GM21526 (cell line): ENCODE measurements around the gene KIAA1671.

Source experiments
- ATAC-seq: cut with Tn5 transposase; IDR thresholded peaks from one replicate; pipeline ENCODE4 v1.9.1; 2021; ENCODE audit warnings: moderate library complexity; ENCODE audit not compliant: unreplicated experiment, low FRiP score

KIAA1671 gene

DNA sequence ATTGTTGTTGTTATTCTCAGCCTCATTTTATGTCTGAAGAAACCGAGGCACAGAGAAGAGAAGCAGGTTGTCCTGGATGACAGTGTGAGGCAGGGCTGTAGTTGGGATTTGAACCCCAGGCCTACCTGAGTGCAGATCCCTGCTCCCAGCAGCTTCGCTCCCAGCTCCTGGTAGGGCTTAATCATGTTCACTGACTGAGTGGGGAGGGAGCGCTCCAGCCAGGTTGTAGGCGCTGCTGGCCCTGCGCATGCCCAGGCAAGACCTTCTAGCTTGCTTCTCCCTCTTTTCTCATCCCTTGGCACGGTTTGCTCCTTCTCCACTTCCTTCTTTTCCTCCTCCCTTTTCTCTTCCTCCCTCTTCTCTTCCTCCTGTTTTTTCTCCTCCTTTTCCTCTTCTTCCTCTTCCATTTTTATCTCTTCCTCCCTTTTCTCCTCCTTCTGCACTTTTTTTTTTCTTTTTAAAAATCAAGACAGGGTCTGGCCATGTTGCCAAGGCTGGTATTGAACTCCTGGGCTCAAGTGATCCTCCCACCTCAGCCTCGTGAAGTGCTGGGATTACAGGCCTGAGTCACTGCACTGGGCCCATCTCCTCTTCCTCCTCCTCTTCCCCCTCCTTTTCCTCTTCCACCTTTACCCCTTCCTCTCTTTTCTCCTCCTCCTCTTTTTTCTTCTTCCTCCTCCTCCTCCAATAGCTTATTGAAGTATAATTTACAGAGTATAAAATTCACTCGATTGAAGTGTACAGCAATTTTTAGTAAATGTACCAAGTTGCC, 109.3 kb downstream of the KIAA1671 start:
- no peak for ATAC-seq

DNA sequence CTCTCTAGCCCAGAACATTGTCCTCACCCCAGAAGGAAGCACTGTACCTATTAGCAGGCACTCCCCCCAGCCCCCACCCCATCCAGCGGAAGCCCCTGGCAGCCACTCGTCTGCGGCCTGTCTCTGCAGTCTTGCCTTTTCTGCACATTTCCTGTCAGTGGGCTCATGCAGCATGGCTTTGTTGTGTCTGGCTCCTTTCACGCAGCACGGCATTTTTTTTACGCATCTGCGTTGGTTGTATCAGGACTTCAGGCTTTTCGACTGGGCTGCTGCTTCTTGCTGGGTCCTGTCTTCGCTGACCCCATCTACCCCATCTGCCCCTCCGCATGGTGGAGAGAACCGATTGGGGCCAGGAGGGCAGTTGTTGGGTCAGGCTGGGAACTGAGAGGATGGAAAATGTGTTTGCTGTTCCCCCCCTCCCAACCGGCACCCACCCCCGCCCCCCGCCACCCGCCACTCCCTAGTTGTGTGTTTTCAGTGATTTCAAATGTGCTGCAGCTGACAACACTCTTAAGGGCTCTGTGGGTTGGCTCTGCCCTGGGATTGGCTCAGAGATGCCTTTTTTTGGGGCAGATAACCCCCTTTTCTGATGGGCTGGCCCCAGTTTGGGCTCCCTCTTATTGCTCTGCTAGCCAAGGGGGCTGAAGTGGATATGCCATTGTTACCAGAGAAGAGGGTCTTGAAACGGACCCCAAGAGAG, 110.0 kb downstream of the KIAA1671 start:
- ATAC-seq, result no peak

DNA sequence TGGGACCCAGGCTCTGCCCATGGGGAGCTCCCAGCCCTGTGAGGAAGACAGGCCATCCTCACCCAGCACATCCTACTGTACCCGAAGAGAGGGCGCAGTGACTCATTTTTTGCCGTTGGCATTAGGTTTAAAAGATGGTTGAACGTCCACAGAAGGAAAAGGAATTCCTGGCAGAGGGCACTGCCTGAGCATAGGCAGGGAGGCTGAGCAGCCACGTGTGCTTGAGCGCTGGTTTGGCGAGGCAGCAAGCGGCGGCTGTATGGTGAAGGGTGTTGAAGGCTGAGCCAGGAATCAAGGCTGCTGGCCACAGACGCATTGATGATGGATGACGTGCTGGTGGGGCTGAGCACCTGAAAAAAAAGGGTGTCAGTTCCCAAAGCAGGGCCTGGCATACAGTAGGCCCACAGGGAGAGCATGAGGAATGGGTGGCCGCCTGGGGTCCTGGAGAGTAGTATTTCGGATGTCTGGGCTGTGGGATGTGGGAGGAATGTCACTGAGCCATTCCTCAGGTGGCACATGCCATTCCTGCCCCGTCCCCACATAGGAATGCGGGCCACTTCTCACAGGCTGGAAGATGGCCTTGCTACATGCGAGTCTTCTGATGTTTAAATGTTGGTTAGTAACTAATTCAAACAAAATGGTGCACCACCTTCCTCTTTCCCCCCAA, 112.5 kb downstream of the KIAA1671 start:
- no peak for ATAC-seq

DNA sequence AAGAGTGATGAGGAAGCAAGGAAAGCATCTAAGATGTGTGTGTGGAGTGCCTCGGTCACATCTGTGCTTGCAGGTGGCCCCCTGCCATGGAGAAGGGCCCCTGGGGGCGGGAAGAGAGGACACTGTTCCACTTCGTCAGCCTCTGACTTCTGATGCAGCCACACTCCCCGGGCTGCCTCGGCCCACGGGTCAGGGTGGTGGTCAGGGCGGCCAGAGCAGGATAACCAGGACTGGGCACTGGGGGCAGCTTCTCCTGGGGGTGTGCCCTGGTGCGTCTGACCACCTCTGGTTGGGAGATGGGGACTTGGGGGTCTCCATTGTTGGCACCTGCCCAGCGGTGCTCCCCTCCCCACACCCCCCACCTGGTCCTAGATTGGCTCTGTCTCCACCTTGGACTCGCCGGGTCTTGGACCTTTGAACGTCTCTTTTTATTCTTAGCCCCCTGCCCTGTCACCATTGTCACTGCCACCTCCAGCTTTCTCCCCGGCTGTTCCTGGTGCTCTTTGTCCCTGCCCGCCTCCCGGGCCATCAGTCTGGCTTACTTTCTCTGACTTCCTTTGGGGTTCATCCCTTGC, 114.4 kb downstream of the KIAA1671 start:
- no peak for ATAC-seq

DNA sequence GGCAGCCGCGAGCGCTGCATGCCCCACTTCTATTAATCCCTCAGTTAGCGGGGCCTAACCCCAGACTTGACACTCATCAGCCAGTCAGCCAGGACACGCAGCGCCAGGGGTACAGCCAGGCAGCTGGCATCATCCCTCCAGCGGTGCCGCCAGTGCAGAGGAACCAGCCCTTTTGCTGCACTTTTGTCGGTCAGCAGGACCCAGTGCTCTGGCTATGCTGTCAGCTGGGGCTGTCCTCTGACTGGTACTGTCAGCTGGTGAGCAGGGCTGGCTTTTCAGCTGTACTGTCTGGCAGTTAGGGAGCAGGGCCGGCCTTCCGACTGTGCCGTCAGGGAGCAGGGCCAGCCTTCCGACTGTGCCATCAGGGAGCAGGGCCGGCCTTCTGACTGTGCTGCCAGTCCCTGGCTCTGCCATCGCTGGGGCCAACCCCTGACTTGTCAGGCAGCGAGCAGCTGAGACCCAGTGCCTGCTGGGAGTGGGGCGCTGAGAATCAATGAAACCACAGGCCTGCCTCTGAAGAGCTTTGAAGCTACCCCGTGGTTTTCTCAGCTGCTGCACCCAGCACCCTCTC, 115.4 kb downstream of the KIAA1671 start:
- no peak for ATAC-seq

DNA sequence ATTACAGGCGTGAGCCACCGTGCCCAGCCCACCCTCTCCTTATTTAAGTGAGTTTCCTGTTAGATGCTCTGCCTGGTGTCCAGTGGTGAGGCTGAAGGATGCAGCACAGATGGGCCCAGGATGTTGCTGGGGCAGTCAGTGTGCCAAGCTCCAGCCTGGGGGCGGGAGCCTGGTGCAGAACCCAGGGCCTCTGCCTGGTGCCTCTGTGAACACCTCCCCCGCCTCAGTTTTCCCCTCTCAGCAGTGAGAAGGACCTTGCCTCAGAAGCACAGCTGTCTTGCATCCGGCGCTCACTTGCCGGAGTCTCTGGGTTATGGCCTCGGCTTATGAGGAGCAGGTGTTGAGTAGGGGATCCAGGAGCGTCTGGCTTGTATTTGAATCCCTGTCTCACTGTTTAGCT, 116.2 kb downstream of the KIAA1671 start:
- ATAC-seq, result no peak

DNA sequence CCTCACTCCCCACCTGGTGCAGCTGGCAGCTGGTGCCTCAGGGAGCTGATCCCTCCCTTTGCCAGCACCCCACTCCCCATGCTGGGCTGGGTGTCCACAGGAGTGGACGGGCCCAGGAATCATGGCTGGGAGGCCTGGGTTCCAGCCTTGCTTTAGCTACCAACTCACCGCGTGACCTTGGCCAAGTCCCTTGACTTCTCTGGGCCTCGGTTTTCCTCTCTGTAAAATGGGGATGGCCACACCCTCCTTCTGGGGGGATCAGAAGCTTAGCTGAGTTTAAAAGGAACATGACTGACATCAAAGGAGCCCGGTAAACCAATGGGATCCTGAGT, 116.9 kb downstream of the KIAA1671 start:
- no peak for ATAC-seq

DNA sequence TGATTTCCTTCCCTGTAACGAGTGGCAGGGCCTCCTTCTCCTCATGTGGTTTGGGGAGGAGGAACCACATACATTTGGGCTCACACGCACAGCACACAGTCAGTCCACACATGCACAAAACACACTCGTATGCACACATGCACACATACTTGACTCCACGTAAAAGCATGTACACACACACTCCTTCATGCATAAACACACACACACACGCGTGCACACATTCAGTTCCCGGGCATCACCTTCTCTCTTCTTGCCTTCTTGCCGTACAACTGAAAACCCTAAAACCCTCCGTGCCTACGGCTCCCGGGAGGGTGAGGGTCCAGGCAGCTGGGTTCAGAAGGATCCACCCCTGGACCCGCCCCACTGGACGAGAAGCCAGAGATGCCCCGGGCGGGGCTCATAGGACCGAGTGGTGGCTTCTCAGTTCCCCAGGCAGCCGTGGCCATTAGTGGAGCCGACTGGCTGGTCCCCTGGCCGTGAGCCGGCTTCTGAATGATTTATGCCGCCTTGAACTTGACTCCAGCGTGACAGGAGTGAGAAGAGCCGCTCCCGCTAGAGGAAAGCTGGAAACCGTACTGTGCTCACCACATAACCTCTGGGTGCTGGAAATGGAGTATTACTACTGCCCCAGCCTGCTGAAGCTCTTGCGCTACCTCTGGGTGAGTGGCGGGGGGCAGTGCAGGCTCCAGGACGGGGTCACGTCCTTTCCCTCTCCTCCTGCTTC, 117.4 kb downstream of the KIAA1671 start:
- ATAC-seq, result no peak

DNA sequence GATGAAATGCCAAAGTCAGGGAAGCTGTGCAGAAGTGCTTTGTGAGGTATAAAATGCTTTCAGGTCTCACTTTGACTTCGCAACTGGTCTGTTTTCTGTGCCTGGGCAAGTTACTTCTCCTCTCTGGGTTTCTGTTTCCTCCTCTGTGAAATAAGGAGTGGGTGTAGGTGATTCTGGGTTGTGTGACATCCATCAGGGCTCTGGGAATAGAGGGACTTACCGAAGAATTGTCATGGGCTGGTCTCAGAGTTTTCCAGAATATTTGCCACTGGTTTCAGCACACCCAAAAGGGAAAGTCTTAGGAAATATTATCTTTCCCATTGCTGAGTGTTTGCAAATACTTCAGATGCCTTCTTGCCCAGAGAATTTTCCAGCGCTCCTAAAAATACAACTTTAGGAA, 118.4 kb downstream of the KIAA1671 start:
- no peak for ATAC-seq

DNA sequence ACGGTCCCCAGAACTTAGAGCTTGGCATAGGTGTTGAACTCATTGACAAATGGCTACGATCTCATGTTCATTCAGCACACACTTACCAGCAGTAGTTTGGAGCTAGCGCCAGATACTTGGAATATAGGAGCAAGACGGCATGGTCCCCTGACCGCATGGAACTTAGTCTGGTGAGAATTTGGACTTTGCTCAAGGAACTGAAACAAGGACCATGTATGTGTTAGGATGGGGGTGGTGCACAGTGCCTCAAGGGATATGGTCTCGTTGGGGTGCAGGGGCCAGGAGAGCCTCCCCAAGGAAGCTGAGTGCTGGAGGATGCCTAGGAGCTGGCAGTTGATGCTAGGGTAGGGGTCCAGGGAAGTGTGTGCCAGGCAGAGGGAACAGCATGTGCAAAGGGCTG, 119.2 kb downstream of the KIAA1671 start:
- ATAC-seq, result no peak

DNA sequence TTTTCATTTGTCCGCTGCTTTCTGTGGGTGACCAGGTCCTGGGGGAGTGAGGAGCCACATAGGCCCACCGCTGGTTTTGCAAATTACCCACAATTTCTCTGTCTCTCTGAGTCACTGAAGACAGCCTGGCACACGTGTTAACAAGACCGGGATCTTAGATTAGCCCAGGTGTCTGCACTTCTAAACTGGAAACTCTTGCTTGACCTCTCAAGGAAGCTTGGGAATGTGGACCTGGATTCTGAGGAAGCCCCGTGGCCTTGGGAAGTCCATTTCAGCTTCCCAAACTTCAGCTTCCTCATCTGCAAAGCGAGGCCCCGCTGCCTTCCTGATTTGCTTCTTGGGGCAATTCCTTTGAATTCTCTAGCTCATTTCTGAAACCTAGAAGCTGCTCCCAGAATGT, 119.9 kb downstream of the KIAA1671 start:
- no peak for ATAC-seq

DNA sequence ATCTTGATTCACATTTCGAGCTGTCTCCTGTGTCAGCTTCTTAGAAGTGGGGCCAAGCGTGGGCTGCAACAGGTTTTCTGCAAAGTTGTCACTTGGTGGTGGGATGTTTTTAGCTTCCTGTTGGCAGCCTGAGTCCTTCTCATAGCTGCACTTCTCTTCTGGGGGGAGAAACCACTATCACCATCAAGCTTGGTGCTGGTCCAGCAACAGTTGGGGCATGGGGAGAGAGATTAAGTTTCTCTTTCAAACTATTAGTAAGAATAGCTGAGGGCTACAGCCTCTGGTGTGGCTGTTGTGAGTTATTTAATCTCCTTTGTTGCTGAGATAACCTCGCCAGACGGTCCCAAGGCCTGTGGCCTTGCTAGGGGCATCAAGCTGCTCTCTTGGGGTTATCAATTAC, 123.8 kb downstream of the KIAA1671 start:
- no peak for ATAC-seq

DNA sequence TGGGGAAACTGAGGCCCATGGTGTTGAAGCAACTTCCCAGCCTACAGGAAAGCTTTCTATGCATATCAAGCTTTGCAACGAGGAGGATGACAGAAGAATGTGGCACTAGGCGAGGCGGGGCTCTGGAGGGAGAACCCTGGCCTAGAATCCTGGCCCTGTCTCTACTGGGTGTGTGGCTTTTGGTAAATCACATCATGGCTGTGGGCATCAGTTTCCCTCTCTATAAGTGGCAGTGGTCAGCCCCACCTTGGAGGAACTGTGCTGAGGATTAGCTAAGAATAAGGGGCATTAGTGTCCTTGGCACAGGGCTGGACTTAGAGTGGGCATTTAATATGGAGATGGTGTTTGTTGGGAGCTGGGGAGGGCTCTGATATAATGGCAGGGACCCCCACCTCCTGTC, 124.5 kb downstream of the KIAA1671 start:
- ATAC-seq, result no peak

DNA sequence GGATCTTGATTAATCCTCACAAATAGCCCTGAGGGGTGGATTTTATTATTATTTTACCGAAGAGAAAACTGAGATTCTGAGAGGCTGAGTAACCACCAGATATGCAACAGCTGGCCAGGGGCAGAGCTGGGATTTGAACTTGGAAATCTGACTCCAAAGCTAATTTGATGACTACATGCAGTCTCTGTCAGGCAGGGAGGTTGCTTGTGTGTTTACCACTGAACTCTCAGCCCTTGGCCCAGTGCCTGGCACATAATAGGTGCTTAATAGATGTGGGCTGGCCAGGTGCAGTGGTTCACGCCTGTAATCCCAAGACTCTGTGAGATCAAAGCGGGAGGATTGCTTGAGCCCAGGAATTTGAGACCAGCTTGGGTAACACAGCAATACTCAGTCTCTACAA, 125.4 kb downstream of the KIAA1671 start:
- ATAC-seq, result no peak

DNA sequence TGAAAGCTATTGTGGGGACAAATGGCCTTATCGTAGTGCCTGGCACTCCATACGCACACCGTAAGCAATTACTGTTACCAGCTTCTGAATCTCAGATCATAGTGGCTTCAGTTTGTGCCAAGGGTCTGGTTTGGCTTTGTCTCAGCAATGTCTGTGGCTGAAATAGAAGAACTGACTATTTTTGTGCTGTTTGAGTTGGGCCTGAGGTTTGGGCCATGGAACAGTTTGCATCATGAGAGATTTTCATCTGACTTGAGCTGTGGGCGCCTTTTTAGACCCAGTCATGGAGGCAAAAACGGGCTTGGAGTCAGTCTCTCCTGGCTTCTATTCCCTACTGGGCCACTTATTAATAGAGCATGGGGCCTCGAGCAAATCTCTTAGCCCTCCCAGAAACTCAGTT, 126.1 kb downstream of the KIAA1671 start:
- ATAC-seq, result no peak

DNA sequence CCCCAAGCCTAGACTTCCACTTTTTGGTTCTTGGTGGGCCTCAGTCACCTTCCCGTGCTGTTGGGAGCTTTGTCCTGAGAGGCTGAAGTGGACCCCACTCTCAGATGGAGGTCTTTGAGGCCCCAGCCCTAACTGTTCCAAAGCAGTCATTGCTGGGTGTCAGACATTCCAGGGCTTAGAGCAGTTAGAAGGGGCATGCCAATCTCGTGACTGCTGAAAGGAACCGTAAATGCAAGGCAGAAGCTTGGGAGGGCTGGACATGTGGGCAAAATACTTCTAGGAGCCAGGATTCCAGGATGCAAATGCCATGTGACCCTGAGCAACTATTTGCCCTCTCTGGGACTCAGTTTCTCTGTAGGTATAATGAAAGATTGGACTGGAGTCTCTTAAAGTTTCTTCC, 128.3 kb downstream of the KIAA1671 start:
- no peak for ATAC-seq

DNA sequence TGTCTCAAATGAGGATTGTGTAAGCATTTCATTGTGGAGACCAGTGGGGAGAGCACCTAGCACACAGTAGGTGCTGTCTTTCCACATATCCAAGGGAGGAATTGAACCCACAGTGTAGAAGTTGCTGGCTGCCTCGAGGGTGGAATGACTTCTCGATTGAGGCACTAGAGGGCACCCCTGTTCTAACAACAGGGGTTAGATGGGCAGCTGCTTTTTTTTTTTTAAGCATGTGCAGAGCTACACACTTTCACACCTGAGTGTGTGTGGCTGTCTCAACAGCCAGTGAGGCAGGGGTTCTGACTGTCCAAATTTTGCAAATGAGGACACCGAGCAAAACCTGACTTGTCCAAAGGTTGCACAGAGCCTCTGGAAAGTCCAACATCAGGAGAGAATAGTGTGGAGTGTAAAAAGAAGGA, 128.9 kb downstream of the KIAA1671 start:
- no peak for ATAC-seq

DNA sequence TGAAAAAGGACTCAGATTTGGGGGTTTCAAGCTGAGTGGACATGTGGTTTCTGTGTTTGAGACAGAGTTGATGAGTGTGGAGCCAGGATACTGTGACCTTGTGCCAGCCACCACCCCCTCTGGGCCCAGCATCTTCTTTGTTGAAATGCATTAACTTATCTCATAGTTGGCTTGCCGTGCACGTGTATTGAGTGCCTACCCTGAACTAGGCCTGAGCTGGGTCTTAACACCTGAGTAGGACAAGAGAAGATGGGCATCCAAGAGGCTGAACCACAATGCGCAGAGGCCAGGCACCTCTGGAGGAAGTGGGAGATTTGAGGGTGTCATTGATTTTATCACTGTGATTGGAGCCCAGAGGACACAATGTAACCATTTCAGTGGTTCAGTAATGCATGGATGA, 129.6 kb downstream of the KIAA1671 start:
- no peak for ATAC-seq

DNA sequence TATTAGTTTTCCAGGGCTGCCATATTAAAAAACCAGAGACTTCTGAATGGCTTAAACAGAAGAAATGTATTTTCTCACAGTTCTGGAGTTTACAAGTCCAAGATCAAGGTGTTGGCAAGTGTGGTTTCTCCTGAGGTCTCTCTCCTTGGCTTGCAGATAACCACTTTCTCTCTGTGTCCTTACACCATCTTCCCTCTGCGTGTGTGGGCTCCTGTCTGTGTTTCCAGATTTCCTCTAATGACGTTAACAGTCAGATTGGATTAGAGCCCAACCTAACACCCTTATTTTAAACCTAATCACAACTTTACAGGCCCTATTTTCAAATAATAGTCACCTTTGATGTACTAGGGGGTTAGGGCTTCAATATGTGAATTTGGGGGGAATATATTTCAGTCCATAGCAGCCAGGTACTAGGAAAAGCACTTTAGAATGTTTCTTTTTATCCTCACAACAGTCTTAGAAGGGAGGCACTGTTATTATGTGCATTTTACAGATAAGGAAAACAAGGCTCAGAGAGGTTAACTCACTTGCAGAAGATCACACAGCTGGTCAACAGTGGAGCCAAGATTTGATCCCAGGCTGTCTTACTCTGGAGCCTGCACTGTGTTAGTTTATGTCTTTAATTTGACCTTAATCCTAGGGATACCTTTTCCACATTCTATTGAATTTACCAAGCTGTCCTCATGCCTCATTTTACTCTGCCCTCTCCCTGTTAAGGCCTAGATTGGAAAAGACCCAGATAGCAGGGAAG, 130.7 kb downstream of the KIAA1671 start:
- ATAC-seq, result no peak

DNA sequence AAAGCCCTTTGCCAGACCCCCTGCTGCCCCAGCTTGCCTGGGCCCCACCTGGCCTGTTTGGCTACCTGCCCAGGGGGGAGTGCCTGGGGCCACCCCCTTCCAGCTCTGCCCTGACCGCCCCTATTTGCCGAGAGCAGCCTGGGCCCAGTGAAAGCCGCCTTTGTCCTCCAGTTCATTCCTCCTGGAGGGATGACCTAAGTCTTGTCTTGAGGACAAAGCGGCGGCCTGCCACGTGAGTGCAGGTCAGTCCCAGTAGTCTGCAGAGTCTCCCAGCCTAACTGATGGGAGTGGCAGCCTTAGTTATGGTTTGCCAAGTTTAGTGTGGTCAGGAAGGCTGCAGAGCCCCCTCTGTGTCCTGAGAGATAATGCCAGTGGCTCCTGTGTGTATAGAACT, 131.3 kb downstream of the KIAA1671 start:
- ATAC-seq, result no peak
